BJ (cell line): Measurements from ENCODE around the gene SAFB. TPM values are rescaled to one million over a fixed set of nuclear protein-coding genes. Genes with fewer than 3 reads are reported as not detected.

Experiments
- CTCF ChIA-PET: fragments of 350-600 bp; formaldehyde crosslinking; extraction: SDS; loops from one replicate; lab custom pipeline; 2021; ENCODE audit warnings: antibody characterized with exemption, inconsistent platforms; lab: Yijun Ruan, JAX
- POLR2A ChIA-PET: fragments of 300-600 bp; sonication (Branson Sonifier 250); formaldehyde crosslinking; extraction: SDS; loops from one replicate; lab custom pipeline; 2021; ENCODE audit warnings: antibody characterized with exemption; lab: Charles Lee
- DNase-seq: peaks from one replicate; pipeline ENCODE4 v3.0.0-alpha.2; 2011; ENCODE audit warnings: low read depth
- H3K27me3 ChIP-seq: 2 replicates; pipeline ENCODE4 v1.6.0; 2011; ENCODE audit warnings: low read length; ENCODE audit not compliant: control insufficient read depth, insufficient read depth
- H3K36me3 ChIP-seq: 2 replicates; pipeline ENCODE4 v1.5.1; 2011; ENCODE audit warnings: low read length; ENCODE audit not compliant: control insufficient read depth, insufficient read depth
- H3K4me3 ChIP-seq: 2 replicates; pipeline ENCODE4 v1.5.1; 2011; ENCODE audit warnings: low read depth, mild to moderate bottlenecking, control low read depth, low read length
- polyA plus RNA-seq: library from polyadenylated mRNA; depleted of rRNA; stranded (reverse); fragments of >200 nt; gene quantifications from 2 replicates; pipeline ENCODE4 v1.2.3, GENCODE V29; 2011
- TF ChIP-seq, protein P1 (sequence below): IDR thresholded peaks from 2 replicates; pipeline ENCODE4 v1.5.1; 2011; ENCODE audit warnings: low read depth, mild to moderate bottlenecking, control low read depth, inconsistent platforms, low read length, moderate library complexity; ENCODE audit not compliant: insufficient read depth

Gene SAFB
- polyA plus RNA-seq, 1 experiment, result 20.8 TPM

DNA sequence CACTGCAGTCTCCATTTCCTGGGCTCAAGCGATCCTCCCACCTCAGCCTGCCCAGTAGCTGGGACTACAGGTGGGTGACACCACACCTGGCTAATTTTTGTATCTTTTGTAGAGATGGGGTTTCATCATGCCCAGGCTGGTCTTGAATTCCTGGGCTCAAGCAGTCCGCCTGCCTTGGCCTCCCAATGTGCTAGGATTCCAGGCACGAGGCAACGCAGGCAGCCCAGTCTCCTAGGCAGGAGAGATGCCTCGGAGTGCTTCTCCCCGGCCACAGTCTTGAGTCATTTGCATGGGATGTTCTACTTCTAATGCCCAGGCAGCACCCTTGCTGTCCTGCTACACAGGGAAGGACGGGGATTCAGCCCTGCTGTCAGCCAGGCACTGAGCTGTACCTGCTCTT lies 48.7 kb downstream of the SAFB start:
- ChIA-PET POLR2A (no interaction called here), CTCF (interaction anchor here (1.5 kb wide), 1 partner anchor 8 kb away, joined by 6 read pairs; no protein-coding TSS in a partner anchor)
- Histone ChIP-seq H3K4me3 (no peak overlapping the region), H3K27me3 (no peaks in the 10 kb centered on the region), H3K36me3 (peaks cover 25% of the 10 kb centered on the region)
- TF ChIP-seq, protein P1, sequence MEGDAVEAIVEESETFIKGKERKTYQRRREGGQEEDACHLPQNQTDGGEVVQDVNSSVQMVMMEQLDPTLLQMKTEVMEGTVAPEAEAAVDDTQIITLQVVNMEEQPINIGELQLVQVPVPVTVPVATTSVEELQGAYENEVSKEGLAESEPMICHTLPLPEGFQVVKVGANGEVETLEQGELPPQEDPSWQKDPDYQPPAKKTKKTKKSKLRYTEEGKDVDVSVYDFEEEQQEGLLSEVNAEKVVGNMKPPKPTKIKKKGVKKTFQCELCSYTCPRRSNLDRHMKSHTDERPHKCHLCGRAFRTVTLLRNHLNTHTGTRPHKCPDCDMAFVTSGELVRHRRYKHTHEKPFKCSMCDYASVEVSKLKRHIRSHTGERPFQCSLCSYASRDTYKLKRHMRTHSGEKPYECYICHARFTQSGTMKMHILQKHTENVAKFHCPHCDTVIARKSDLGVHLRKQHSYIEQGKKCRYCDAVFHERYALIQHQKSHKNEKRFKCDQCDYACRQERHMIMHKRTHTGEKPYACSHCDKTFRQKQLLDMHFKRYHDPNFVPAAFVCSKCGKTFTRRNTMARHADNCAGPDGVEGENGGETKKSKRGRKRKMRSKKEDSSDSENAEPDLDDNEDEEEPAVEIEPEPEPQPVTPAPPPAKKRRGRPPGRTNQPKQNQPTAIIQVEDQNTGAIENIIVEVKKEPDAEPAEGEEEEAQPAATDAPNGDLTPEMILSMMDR, result no peak
- DNase-seq, result no peak

DNA sequence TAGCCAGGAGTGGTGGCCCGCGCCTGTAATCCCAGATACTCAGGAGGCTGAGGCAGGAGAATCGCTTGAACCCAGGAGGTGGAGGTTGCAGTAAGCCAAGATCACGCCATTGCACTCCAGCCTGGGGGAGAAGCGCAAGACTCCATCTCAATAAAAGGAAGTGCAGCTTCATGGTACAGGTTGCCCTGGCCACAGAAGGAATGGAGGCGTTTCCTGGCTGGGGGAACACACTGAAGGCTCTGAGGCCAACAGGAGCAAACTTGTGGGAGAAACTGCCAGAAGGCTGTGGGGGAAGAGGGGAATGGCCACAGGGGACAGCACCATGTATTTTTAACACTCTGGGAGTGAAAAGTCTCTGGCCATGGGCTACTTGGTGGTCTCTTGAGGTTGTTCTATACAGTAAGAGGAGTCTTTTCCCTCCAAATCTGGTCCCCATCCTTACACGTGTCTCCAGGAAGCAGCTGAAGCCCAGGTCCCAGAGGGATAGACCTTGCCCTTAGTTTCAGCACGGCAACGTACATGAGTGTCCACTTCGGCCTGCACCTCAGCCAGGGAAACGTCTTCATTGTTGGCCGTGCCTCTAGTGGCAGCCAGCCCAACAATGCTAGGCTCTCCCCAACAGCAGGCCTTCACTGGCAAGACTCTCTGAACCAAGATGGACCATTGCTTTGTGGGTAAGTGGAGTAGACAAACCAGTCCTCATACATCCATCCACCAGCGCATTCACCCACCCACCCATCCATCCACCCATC lies 50.0 kb downstream of the SAFB start:
- TF ChIP-seq, protein P1, result no peak
- Histone ChIP-seq H3K4me3 (no peak overlapping the region), H3K36me3 (peaks cover 15% of the 10 kb centered on the region), H3K27me3 (no peaks in the 10 kb centered on the region)
- DNase-seq, result no peak
- CTCF ChIA-PET, result no interaction called here
- POLR2A ChIA-PET, result no interaction called here

DNA sequence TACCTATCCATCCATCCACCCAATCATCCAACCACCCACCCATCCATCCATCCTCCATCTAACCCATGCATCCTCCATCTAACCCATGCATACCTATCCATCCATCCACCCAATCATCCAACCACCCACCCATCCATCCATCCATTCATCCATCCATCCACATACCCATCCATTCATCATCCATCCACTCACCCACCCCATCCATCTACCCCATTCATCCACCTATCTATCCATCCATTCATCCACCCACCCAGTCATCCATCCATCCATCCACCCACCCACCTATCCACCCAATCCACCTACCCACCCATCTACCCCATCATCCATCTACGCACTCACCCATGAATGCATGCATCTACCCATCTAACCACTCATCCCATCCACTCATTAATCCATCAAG lies 50.9 kb downstream of the SAFB start:
- ChIA-PET CTCF (no interaction called here), POLR2A (no interaction called here)
- peaks cover 16% of the 10 kb centered on the region for H3K36me3 ChIP-seq
- TF ChIP-seq, protein P1, result no peak
- H3K4me3 ChIP-seq, result no peak overlapping the region
- no peaks in the 10 kb centered on the region for H3K27me3 ChIP-seq
- DNase-seq, result no peak

DNA sequence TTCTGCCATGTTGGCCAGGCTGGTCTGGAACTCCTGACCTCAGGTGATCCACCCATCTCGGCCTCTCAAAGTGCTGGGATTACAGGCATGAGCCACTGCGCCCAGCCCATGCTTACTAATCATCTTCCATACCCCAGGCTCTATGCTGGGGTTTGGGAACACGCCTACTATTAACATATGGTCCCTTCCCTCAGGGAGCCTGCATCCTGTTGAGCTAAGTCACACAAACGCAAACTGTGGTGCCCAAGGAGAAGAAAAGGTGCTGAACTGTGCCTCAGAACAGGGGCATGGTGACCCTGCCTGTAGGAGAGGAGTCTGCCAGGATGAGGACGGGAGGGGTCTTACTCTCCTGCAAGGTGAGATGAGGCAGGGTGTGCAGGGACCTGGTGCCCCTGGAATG lies 51.8 kb downstream of the SAFB start:
- no peak for DNase-seq
- H3K27me3 ChIP-seq, result no peaks in the 10 kb centered on the region
- CTCF ChIA-PET, result interaction anchor here (1.9 to 2.8 kb wide), 2 partner anchors 13 to 16 kb away, joined by 6 to 11 read pairs; partner anchors contain the start of gene RPL36
- POLR2A ChIA-PET, result no interaction called here
- peaks cover 8% of the 10 kb centered on the region for H3K36me3 ChIP-seq
- TF ChIP-seq, protein P1, result no peak
- H3K4me3 ChIP-seq, result no peak overlapping the region

DNA sequence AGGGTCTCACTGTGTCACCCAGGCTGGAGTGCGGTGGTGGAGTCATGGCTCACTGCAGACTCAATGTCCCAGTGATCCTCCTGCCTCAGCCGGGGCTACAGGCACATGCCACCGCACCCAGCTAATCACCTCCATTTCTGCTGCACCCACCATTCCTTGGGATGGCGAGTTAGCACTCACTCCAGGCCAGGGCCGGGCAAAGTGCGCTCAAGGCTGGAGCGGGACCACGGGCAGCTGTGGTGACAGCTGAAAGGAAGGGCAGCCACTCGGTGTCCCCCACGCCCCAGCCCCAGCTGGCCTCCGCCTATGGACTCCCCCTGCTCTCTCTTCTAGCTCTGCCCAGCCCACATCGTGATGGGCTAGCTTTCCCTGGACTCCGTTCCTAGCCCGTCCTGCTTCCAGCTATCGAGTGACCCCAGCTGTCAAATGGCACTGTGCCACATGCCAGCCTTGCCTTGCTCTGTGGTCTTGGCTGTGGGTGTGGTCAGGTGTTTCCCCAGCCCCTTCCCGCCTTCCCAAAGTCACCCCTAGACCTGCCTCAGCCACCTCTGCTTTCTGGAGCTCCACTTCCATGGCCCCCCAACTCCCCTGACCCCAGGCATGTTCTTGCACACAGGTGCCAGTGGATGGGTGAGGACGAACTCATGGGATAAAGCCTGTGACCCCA lies 53.4 kb downstream of the SAFB start:
- ChIA-PET CTCF (interaction anchor here (1.9 to 2.8 kb wide), 2 partner anchors 11 to 14 kb away, joined by 6 to 11 read pairs; partner anchors contain the start of gene RPL36), POLR2A (no interaction called here)
- DNase-seq, result no peak
- TF ChIP-seq, protein P1, result no peak
- no peak overlapping the region for H3K4me3 ChIP-seq
- no peaks in the 10 kb centered on the region for H3K27me3 ChIP-seq
- H3K36me3 ChIP-seq, result peaks cover 7% of the 10 kb centered on the region
